PC-3 (cell line): Measurements from ENCODE around the gene KRT40. TPM values are rescaled to one million over a fixed set of nuclear protein-coding genes. Genes with fewer than 3 reads are reported as not detected.
A peak's percentile ranks its signal among the peaks of the same experiment; 100 is the strongest.

Experiments
- ATAC-seq: fragments of 200-7000 bp; cut with Tn5 transposase; 2 replicates; pipeline ENCODE4 v1.9.1; 2020; ENCODE audit warnings: mild to moderate bottlenecking, moderate library complexity
- Bru-seq: library from RNA; stranded (reverse); fragments of 400-500 nt; gene quantifications from one replicate; lab custom pipeline; 2021; lab: Mats Ljungman, UMichigan
- BruChase-seq, 2 experiments: library from RNA; stranded (reverse); fragments of 400-500 nt; gene quantifications; one replicate each; lab custom pipeline; 2021; lab: Mats Ljungman, UMichigan
- BruUV-seq: library from RNA; stranded (reverse); fragments of 400-500 nt; replicated peaks from 2 replicates; lab custom pipeline; 2021; lab: Mats Ljungman, UMichigan
- CTCF ChIA-PET: fragments of 300-600 bp; sonication (Branson Sonifier 250); formaldehyde crosslinking; loops from one replicate; lab custom pipeline; 2022; ENCODE audit warnings: antibody characterized with exemption; lab: Charles Lee
- POLR2A ChIA-PET: fragments of 300-600 bp; sonication (Branson Sonifier 250); formaldehyde crosslinking; loops from one replicate; lab custom pipeline; 2022; ENCODE audit warnings: antibody characterized with exemption; ENCODE audit not compliant: unreplicated experiment; lab: Charles Lee
- DNase-seq: peaks from one replicate; pipeline ENCODE4 v3.0.0-alpha.2; 2015
- H2AFZ ChIP-seq: fragments of 300-600 bp; sonication (generic); 2 replicates; pipeline ENCODE4 v1.6.0; 2016; ENCODE audit warnings: antibody characterized with exemption, low read length
- H3F3A ChIP-seq: fragments of 300-600 bp; sonication (generic); one replicate; pipeline ENCODE4 v1.6.0; 2017; ENCODE audit warnings: antibody characterized with exemption, low read length, control low read depth, mild to moderate bottlenecking; ENCODE audit not compliant: unreplicated experiment
- H3K27ac ChIP-seq: fragments of 300-600 bp; sonication (generic); 2 replicates; pipeline ENCODE4 v1.5.1; 2016; ENCODE audit warnings: mild to moderate bottlenecking, low read length
- H3K27me3 ChIP-seq: fragments of 300-600 bp; sonication (generic); 2 replicates; pipeline ENCODE4 v1.6.1; 2016; ENCODE audit warnings: low read length, mixed read lengths
- H3K36me3 ChIP-seq: fragments of 300-600 bp; sonication (generic); 2 replicates; pipeline ENCODE4 v1.6.1; 2016; ENCODE audit warnings: low read depth, mixed run types, low read length, mixed read lengths
- H3K4me1 ChIP-seq: fragments of 300-600 bp; sonication (generic); 2 replicates; pipeline ENCODE4 v1.5.1; 2016; ENCODE audit warnings: low read length; ENCODE audit not compliant: insufficient read depth
- H3K4me2 ChIP-seq: fragments of 300-600 bp; sonication (generic); 2 replicates; pipeline ENCODE4 v1.6.0; 2016; ENCODE audit warnings: low read length
- H3K4me3 ChIP-seq: fragments of 300-600 bp; sonication (generic); 2 replicates; pipeline ENCODE4 v1.5.1; 2016; ENCODE audit warnings: mild to moderate bottlenecking, low read length, mixed read lengths
- H3K79me2 ChIP-seq: fragments of 300-600 bp; sonication (generic); 2 replicates; pipeline ENCODE4 v1.6.1; 2017; ENCODE audit warnings: low read length, mixed read lengths
- H3K9ac ChIP-seq: fragments of 300-600 bp; sonication (generic); 2 replicates; pipeline ENCODE4 v1.6.0; 2016; ENCODE audit warnings: mild to moderate bottlenecking, low read length
- H3K9me2 ChIP-seq: fragments of 300-600 bp; sonication (generic); replicated peaks from 2 replicates; pipeline ENCODE4 v1.6.1; 2016; ENCODE audit warnings: mixed run types, low read length, mixed read lengths
- H3K9me3 ChIP-seq: fragments of 300-600 bp; sonication (generic); 2 replicates; pipeline ENCODE4 v1.6.1; 2016; ENCODE audit warnings: low read length, mixed read lengths
- H4K20me1 ChIP-seq: fragments of 300-600 bp; sonication (generic); 2 replicates; pipeline ENCODE4 v1.6.1; 2016; ENCODE audit warnings: low read length, mixed read lengths
- EZH2 ChIP-seq: fragments of 300-600 bp; sonication (generic); IDR thresholded peaks from one replicate; pipeline ENCODE4 v1.6.1; 2017; ENCODE audit warnings: antibody characterized with exemption, mild to moderate bottlenecking, low read length; ENCODE audit not compliant: unreplicated experiment
- EZH2phosphoT487 ChIP-seq: fragments of 300-600 bp; sonication (generic); IDR thresholded peaks from 2 replicates; pipeline ENCODE4 v1.6.1; 2018; ENCODE audit warnings: mild to moderate bottlenecking, antibody characterized with exemption, low read length, borderline replicate concordance
- intact Hi-C: fragments of 100-400 bp; cut with micrococcal nuclease; formaldehyde crosslinking; loops from 2 replicates; pipeline ENCODE4 v1.9.0; 2023
- long read RNA-seq: library from polyadenylated mRNA; unstranded; transcript quantifications from one replicate; pipeline ENCODE4 v2.0.0, GENCODE V29; 2021; ENCODE audit not compliant: unreplicated experiment
- total RNA-seq: library from RNA; depleted of rRNA; stranded (reverse); fragments of >200 nt; gene quantifications from 2 replicates; pipeline ENCODE4 v1.2.3, GENCODE V29; 2014; rRNA removed
- TF ChIP-seq, protein P1 (sequence below): fragments of 300-600 bp; sonication (generic); conservative IDR thresholded peaks from 2 replicates; pipeline ENCODE4 v1.5.1; 2017; ENCODE audit warnings: antibody characterized with exemption, low read depth, mild to moderate bottlenecking, low read length

KRT40 gene
- total RNA-seq (not detected in 2 replicates), Bru-seq, nascent RNA (not detected), BruChase-seq, experiment 1, labeled RNA remaining after a 6-hour chase (percentile 7 among the genes with signal in this experiment), BruChase-seq, experiment 2, labeled RNA remaining after a 2-hour chase (not detected)
- long read RNA-seq: 0 reads

- Histone ChIP-seq H3F3A (no peaks in the 10 kb centered on the region), H3K9me3 (no peaks in the 10 kb centered on the region), H2AFZ (no peak within 1 kb of the TSS), H3K27ac (no peak within 1 kb of the TSS), H4K20me1 (no peaks in the 10 kb centered on the region), H3K79me2 (no peaks in the 10 kb centered on the region), H3K9me2 (no peaks in the 10 kb centered on the region), H3K27me3 (no peaks in the 10 kb centered on the region), H3K4me2 (no peak within 1 kb of the TSS), H3K9ac (no peak within 1 kb of the TSS), H3K4me3 (no peak within 1 kb of the TSS), H3K36me3 (no peaks in the 10 kb centered on the region), H3K4me1 (no peaks in the 10 kb centered on the region)
- ChIA-PET CTCF (no interaction called here), POLR2A (no interaction called here)
- intact Hi-C loops: no loop called here
- no peak for DNase-seq
- no TSS peak for BruUV-seq
- no peak for TF ChIP-seq EZH2
- TF ChIP-seq EZH2phosphoT487: no peak
- TF ChIP-seq, protein P1, sequence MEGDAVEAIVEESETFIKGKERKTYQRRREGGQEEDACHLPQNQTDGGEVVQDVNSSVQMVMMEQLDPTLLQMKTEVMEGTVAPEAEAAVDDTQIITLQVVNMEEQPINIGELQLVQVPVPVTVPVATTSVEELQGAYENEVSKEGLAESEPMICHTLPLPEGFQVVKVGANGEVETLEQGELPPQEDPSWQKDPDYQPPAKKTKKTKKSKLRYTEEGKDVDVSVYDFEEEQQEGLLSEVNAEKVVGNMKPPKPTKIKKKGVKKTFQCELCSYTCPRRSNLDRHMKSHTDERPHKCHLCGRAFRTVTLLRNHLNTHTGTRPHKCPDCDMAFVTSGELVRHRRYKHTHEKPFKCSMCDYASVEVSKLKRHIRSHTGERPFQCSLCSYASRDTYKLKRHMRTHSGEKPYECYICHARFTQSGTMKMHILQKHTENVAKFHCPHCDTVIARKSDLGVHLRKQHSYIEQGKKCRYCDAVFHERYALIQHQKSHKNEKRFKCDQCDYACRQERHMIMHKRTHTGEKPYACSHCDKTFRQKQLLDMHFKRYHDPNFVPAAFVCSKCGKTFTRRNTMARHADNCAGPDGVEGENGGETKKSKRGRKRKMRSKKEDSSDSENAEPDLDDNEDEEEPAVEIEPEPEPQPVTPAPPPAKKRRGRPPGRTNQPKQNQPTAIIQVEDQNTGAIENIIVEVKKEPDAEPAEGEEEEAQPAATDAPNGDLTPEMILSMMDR: no peak
- ATAC-seq: no peak
Observed at GRCh38 chr17:40984226-40984625, at the start of gene KRT40. TSS of gene KRT40 (minus strand) at chr17:40984326. CDS start at chr17:40984273, 53 bp downstream.

DNA sequence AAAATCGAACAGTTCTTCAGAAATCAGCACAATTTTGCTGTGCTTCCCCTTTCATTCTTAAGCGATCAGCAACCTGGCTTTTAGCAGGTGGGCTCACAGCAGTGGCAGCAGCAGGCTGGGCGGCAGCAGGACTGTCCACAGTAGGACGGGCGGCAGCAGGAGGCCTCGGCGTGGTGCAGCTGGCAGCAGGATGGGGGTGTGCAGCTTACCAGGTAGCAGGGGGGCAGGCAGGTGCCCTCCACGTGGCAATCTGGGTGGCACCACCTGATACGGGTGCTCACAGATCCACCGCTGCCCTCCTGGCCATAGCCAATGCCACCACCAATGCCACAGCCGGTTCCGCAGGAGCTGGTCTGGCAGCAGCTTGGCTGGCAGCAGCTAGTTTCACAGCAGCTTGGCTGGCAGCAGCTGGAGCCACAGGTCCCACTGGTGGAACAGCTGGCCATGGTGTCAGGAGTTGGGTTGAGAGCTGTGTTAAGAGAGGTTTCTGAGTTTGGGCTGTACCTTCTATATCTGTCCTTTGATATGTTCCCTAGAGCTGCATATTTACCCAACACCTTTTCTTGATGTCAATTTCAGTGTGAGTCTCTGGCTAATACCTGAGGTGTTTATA, 45.6 kb upstream of the KRT40 start, which contains the start of gene KRTAP1-4:
Gene KRTAP1-4, minus strand, starts transcription at position 563 of the 613 bp plus-strand sequence. Its CDS starts 117 bp downstream, at position 446.
- Histone ChIP-seq H4K20me1 (no peaks in the 10 kb centered on the region), H3K9me2 (no peaks in the 10 kb centered on the region), H3K4me1 (peaks cover 17% of the 10 kb centered on the region), H3F3A (no peaks in the 10 kb centered on the region), H3K27me3 (no peaks in the 10 kb centered on the region), H2AFZ (no peak within 1 kb of the TSS), H3K36me3 (no peaks in the 10 kb centered on the region), H3K27ac (no peak within 1 kb of the TSS), H3K9ac (no peak within 1 kb of the TSS), H3K4me2 (no peak within 1 kb of the TSS), H3K4me3 (no peak within 1 kb of the TSS), H3K9me3 (no peaks in the 10 kb centered on the region), H3K79me2 (no peaks in the 10 kb centered on the region)
- CTCF ChIA-PET: no interaction called here
- POLR2A ChIA-PET: no interaction called here
- DNase-seq: no peak
- intact Hi-C loops: no loop called here
- no peak for TF ChIP-seq EZH2phosphoT487
- TF ChIP-seq, protein P1: no peak
- no peak for TF ChIP-seq EZH2
- BruUV-seq: no TSS peak
- no peak for ATAC-seq
